Stimulated activated CD4-positive, alpha-beta T cell treated with anti-CD3 and anti-CD28 coated beads, Interleukin-12 subunit alpha, Interleukin-12 subunit beta, amount 100 ng/mL, for 48 hours (primary cell): ENCODE results near the gene LRRC74A.
A peak's percentile ranks its signal among the peaks of the same experiment; 100 is the strongest.
"Not testable (repeated sequence)": the region's sequence is repeated elsewhere in the genome, so short reads cannot be mapped to it uniquely, and the experiment has no call there.

Experiments
- DNase-seq, 3 donors: peaks; one replicate each; pipeline ENCODE4 v3.0.0-alpha.2; 2020; ENCODE audit warnings: low read depth in 2 of 3, low spot score in 1 of 3

The LRRC74A gene

DNA sequence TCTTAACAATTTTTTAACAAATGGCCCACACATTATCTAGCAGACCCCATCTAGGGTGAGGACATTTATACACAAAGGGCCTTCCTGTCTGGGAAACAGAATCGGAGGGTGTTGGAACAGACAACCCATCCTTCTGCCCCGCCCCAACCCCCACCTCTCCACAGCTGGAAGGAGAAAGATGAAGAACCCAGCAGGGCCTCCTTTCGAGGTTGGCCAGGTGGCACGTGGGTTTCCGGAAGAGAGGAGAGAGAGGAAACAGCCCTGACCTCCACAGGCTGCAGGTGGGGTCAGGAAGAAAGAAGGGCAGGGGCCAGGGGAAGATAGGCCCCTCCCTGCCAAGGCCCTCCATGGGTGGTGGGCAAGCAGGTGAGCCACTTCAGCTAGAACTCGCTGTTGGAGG, 57.2 kb downstream of the LRRC74A start:
- no peak for DNase-seq

DNA sequence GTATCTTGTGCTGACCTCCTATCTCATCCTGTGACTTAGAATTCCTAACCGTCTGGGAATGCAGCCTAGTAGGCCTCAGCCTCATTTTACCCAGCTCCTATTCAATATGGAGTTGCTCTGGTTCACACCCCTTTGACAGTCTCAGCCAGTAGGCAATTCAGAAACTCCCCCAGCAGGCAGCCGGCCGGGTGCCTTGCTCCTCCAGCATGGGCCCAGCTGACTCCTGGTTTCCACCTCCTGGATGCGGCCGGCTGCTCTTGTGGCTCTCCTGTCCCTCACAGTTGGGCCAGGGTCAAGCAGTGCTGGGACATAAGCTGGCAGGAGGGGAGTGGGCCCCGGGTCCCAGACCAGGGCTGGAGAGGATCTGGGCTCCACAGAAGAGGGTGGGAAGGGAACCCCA, 58.2 kb downstream of the LRRC74A start:
- no peak for DNase-seq

DNA sequence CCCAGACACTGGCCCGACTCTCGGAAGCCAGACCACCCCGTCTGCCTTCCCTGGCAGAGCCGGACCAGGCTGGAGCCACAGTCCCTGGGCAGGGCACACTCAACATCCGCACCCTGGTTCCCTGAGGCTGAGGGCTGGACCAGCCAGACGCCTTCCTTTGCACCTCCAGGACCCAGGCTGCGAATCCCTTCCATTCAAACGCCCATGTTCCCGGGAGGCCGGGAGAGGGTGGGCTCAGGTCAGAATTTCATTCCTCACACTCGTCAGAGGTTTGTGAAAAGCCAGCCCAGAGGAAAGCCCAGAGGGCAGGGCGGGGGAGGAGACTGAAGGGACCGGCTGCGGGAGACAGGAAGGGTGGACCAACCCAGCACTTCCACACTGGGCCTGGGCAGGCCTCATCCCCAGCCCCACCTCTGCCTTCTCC, 58.7 kb downstream of the LRRC74A start:
- no peak for DNase-seq

DNA sequence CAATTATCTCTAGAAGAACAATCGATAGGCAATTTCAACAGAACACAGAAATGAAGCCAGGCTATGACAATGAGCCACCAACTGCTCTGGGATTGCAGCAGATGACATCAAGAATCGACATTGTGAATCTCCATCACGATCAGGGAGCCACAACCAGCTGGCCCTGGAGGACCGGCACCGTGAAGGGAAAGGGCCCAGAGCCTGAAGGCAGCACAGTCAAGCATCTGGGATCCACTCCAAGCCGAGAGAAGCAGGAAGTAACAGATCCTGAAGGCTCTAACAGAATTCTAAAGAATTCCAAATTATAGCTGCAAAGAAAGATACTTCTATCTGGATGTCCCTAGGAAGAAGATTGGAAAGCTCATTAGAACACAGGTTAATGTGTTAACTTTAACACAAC, 61.0 kb downstream of the LRRC74A start:
- no peak for DNase-seq

DNA sequence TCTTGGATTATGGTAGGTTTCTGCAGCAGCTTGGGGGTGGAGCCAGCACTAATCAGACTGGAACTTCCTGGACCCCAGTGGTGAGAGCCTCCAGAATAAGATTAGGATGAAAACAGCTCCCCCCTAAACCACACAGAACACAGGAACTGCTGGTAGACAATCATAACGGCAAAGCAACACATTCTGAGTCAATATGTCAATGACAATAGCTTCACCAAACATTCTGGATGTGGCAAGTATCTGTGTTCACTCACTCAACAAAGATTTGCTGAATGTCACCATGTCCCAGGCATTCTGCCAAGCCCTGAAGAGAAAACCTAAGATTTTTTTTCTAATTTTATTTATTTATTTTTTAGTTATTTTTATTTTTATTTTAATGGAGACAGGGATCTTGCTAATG, 65.2 kb downstream of the LRRC74A start:
- DNase-seq = no peak

DNA sequence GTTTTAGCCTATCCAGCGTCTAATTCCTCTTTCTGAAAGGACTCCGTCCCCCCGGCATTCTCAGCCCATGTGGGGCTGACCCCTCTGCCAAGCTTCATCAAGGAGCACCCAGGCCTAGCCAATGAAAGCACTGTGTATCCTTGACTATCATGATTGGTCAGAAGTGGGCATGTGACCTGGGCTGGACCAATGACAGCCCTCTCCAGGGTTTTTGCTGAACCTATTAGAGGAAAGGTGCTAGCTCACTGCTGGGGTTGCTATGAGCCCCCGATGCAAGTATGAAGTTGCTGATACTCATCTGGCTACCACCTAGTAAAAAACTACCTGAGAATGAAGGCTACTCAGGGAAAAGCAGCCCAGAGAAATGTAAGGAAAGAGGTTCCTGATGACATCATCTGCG, 68.1 kb downstream of the LRRC74A start:
- no peak for DNase-seq

DNA sequence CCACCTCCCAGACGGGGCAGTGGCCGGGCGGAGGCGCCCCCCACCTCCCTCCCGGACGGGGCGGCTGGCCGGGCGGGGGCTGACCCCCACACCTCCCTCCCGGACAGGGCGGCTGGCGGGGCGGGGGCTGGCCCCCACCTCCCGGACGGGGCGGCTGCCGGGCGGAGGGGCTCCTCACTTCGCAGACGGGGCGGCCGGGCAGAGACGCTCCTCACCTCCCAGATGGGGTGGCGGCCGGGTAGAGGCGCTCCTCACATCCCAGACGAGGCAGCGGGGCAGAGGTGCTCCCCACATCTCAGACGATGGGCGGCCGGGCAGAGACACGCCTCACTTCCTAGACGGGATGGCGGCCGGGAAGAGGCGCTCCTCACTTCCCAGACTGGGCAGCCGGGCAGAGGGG, 71.8 kb downstream of the LRRC74A start:
- not testable (repeated sequence) for DNase-seq

DNA sequence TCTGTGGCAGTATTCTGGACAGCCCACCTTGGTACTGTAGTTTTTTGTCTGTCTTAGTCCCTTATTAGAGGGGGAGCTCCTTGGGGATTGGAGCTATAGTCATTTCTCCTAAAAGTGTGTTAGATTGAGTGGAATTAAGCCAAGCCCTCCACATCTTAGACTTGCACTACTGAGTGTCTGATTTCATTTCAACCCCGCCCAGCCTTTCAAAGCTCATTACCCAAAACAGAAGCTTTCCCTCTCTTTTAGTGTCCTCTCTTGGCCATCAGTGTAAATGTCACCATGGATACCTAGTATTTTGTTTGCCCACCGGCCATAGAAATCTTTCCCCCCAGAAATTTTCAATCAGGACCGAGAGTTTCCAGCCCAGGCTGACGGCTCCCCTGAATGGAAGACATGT, 74.5 kb downstream of the LRRC74A start:
- no peak for DNase-seq

DNA sequence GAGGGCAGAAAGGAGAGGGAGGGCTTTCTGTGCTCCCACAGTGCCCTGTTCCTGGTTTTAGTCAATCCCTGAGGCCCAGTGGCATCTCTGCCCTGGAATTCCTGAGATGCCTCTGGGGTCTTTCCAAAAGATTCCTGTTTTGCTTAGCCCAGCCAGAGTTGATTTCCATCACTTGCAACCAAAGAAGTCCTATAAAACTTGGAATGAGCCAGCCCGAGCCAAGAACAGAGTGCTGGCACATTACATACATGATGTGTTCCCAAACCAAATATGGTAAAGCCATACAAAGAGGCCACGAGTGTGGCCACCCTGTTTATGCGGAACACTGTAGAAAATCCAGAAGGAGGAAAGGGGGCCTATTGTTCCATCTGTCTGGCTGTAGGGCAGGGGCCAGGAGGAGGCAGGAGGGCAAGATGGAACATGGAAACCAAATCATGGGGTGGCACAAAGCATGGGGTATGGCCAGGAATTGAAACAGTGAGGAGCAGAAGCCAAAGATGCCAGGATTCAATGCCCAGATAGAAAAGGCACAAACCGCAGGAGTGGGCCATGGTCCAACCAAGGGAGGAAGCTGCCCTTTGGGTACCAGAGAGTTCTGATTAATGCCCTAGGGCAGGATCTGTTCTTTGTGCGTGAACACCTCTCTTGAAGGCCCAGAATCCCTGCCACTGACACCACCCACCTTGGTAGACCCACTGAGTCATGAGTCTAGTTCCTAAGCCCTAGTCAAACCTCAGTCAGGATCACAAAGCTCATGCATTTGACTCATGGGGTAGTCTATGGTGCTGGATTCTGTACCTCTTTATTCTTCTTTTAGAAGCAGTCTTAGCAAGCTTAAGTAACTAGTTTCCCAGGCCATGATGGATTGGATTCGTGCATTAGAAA, 75.2 kb downstream of the LRRC74A start:
- DNase-seq = no peak

DNA sequence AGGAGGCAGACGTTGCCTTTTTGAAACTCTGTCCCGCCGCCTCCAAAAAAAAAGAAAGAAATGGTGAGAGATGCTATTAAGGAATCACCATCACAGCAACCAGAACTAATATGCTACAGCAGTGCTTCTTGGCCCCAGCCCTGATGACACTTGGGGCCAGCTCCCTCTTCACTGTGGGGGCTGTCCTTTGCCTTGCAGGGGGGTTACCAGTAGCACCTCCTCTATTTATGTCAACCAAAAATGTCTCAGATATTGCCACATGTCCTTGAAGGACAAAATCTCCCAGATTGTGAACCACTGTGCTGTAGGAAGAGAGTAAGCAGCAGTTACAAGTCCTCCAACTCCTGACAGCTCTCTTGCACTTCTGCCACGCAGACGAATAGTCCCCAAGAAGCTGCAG, 76.4 kb downstream of the LRRC74A start:
- DNase-seq = no peak

DNA sequence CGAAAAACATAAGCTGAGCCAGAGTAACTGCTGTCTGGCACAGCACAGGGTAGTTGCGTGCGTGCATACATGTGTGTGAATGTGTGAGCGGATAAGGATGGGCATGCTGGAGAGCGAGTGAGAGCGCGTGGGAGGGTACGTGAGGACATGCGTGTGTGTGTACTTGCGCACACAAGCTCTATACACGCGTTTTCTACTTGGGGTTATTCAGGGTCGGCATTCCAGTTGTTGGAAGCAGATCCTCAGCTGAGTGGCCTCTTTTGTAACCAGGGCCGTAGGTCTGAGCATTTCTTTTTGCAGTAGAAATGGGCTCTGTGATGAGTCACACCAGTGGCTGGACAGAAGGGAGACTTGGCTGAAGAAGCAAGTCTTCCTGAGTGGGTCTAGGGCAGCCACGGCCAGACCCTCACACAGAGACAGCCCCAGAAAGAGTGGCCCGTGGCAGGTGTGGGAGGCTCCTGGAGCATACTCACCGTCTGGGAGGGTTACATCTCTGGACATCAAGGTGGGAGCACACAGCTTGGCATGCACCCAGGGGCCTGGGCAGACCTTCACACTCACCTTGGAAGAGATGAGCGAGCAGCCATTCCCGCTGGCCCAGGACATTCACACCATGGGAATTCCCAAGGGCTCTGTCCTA, 78.0 kb downstream of the LRRC74A start:
- no peak for DNase-seq

DNA sequence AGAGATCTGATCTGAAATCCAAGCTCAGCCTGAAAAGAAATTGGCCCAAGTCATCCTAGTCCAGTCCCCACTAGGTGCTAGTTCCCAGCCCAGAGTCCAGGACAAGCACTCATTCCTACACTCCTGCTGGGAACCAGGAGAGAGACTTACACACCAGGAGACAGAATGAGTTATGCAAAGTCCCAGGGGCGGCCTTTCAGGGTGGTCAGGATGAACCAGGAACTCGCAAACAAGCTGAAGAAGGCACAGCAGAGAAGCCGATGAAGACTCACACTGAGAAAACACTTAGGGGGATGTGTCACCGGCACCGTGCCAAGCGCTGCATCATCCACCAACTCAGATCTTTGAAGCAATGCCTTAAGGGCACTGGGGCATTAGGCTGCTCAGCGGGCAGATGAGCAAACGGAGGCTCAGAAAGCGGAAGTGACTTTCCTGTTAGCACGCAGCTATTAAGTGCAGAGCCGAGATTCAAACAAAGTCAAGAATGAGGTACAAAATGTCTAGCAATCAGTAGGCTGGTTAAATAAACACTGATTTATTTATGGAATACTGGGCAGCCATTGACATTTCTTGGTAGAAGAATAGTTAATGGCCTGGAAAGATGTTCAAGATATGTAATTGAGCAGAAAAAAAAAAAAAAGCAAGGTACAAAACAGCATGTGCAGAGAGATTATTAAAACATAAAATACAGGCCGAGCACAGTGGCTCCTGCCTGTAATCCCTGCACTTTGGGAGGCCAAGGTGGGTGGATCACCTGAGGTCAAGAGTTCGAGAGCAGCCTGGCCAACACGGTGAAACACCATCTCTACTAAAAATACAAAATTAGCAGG, 78.7 kb downstream of the LRRC74A start:
- DNase-seq = peak; percentile 63 to 73 (median 65)

DNA sequence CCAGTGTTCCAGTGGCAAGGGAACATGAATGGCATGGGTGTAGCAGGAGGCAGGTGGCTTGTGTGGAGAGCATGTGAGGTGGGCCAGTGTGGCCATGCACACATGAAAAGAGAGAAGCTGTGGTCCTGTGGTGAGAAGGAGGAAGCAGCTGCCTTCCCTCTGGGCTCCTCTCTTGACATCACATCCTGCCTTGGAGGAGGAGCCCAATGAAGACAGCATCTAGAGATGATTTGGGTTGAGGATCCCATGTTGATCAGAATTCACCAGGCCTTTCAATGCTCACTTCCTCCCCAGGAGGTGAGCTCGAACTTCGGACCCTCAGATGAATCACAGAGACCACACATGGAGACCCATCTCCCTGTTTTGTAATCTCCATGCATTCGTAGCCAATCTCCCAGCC, 82.6 kb downstream of the LRRC74A start:
- no peak for DNase-seq

DNA sequence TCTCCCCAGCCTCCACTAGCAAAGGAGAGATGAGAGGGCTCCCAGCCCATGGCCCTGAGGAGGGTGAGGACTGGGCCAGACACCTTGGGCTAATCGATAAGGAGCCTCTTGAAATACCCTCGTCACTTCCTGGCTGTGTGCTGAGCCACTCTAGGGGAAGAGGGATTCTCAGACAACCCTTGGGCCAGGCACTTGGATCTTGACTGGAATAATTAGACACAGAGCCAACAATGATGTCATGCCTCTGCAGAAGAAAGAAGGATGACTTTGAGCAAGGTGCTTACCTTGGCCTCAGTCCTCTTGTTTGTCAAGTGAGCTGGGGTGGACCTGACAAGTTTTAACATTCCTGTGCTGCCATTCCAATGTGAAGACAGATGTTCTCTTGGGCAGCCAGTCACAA, 83.1 kb downstream of the LRRC74A start:
- DNase-seq = no peak

DNA sequence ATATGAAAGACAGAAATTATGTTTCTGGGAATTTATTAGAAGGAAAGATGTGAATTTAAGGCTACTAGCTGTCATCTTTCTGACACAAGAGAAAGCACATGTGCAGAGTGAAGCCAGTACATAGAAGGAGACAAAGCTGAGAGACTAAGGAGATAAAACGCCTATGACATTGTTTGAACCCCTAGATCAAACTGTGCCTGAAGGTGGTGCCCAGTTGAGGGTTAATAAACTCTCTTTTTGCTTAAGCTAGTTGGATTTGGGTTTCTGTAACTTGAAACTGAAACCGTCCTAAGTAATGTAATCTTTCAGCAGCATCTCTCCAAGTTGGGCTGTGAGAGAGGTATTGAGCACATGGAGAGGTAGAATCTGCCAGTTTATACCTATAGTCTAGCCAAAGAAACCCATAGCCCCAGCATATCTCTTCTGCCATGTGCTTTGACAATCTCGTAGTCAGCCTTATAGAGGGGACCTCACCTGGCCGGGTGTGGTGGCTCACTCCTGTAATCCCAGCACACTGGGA, 84.2 kb downstream of the LRRC74A start:
- DNase-seq = no peak

DNA sequence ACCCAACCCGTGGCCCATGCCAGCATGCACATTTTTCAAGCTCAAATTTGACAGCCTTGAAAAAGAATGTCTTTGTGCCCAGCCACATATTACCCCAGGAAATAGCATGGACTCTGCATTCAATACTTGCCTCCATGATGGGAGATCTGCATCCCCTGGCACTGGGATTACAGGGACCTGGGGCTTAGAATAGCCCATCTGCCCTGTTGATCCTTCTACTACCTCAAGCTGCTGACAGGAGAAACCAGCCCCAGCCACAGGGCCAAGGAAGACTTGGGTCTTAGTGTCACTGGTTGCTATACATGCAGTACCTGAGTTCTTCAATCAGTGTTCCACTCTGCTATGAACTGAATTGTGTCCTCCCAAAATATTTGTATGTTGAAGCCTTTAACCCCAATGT, 85.3 kb downstream of the LRRC74A start:
- DNase-seq = no peak

DNA sequence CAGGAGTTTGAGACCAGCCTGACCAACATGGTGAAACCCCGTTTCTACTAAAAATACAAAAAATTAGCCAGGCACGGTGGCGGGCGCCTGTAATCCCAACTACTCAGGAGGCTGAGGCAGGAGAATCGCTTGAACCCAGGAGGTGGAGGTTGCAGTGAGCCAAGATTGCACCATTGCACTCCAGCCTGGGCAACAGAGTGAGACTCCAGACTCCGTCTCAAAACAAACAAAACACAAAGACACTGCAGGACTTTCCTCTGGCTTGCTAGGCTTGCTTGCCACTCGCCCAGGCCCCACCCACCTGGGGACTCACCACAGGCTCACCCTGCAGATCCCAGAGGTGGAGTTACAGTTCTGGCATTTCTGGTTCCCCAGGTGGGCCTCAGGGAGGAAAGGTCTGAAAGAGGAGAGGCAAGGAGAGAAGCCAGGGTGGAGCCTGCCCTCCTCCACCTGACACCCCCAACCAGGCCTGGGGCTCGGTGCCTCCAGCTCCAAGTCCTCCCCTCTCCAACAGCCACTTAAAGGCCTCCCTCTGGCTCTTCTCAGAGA, 88.4 kb downstream of the LRRC74A start:
- not testable (repeated sequence) for DNase-seq

DNA sequence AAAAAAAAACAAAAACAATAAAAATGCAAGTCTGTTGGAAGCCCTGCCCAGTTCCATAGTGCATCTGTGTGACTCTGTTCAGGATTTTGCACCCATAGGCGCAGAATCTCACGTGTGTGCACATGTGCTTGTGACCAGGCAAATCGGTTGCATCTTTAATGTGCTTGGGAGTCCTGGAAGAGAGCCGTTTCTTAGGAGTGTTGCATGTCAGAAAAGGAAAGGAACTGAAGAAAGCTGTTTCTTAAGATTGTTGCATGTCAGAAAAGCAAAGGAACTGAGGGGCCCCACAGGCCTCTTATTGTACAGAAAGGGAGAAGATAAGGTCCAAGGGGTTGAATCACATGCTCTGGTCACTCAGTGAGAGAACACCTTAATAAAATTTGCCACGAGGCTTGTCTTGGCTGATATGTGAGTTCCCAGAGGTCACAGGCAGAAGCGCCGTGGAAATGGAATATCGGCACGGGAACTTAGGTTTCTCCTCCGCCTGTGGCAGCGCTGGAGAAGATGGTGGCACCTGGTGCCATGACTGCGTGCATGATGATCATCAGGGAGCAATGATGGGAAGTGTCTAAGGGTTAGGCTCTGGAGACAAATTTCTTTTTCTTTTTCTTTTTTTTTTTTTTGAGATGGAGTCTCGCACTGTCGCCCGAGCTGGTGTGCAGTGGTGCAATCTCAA, 90.0 kb downstream of the LRRC74A start:
- no peak for DNase-seq

DNA sequence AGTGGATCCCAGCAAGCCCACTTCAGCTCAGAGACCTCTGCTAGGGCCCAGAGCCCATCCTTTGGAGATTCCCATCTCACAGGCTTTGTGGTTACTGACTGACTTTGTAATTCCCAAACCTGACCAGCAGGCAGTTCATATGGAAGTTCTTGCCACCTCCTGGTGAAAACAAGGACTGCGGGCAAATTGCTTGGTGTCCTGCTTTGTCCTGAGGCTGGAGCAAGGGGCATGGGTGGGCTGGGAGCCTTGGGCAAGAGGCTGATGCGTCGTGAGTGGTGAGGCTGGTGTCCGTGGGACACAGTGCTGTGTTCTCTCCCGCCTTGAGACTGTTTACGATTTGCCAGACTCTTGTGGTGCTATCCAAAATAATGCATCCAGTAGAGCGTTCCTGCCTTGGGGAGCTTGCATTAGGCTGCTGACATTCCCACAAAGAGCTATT, 91.0 kb downstream of the LRRC74A start:
- DNase-seq = no peak

DNA sequence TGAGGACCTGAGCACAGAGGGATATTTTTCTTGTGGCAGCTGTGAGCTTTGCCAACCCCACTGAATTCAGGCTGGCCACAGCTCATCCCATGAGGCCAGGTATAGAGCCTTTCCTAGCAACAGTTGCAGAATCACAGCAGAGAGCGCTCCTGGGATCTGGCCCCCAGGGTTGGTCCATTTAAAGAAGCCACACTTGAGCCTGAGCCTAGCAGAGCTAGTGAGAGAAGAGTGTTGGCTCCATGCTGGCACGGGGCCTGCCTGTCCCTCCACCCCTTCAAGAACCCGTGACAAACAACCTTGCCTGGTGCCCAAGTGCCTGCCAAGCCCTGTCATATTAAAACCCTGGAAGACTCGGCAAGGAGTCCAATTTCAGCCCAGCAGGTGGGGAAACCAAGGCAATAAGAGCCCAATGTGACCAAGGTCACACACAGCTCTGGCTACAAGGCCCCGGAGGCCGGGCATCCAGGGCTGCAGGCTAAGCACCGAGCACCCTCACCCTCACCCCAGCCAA, 91.6 kb downstream of the LRRC74A start:
- no peak for DNase-seq
